HL-60/S4 (cell line): Measurements from ENCODE around the gene GPAM.
"Not testable (repeated sequence)": the region's sequence is repeated elsewhere in the genome, so short reads cannot be mapped to it uniquely, and the experiment has no call there.

Experiments used
- in situ Hi-C: fragments of 300-500 bp; cut with MboI; formaldehyde crosslinking; loops from 2 replicates; pipeline ENCODE4 v1.14.3; 2022; ENCODE audit warnings: low sequenced_read_pairs

Gene GPAM

DNA sequence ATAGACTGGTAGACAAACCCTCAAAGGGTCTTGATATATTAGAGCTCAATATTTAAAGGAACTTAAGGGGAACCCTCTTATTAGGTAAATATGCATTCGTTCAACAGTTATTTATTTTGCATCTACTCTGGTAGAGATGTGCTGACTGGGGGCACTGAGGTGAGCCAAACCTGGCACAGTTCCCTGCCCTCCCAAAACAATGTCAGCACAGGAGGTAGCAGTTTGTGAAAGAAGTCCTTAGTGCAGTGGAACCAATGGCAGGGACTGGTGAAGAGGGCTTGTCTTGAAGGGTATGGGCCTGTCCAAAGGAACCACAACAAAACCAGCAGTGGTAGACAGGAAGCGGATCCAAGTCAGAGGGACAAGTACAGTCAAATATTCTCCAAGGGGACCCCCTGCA, 32.6 kb upstream of the GPAM start:
- in situ Hi-C loops: no loop called here

DNA sequence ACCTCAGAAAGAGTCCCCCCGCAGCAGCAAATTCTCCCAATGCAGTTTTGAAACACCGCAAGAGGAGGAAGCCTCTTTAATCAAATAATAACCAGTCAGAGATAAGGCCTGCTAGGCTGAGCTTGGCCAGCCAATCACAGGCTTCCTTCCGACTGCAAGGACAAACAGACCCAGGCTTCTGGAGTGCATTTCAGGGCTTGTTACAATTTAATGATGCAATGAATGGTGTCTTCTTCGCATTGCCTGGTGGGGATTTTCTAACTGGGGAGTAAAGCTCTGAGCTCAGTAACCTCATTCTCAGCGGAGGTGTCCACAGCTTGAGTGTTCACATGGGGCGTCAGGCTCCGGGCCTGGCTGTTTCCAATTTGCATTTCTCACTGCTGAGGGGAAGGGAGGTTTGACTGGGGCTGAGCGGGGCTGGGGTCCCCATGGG, 31.8 kb upstream of the GPAM start:
- in situ Hi-C loops: no loop called here

DNA sequence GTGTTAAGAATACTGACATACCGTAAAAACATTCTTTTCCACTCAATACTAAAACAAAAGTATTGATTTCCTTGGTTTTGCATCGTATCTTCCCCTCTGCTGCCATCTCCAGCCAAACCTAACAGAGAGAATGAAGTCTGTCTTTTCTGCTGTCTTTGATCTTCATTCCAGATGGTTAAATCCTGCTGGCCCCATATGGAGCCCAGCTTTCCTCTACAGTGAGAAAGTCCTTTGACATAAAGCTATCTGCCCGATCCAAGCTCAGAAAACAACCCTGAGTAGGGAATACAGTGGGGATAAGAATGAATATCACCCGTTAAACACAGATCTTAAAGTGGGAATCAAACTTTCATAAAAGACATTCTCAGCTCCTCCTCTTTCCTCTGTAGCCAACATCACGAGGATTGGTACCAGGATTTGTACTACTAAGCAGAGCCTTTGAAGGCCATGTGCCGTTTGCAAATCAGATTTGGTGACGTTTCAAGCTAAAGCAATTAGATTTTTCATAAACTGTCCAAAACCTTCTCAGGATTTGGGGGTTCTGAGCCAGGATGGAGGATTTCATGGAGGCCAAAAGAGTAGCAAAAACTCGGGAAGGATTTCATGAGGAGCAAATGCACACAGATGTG, 30.8 kb upstream of the GPAM start:
- in situ Hi-C loops: no loop called here

DNA sequence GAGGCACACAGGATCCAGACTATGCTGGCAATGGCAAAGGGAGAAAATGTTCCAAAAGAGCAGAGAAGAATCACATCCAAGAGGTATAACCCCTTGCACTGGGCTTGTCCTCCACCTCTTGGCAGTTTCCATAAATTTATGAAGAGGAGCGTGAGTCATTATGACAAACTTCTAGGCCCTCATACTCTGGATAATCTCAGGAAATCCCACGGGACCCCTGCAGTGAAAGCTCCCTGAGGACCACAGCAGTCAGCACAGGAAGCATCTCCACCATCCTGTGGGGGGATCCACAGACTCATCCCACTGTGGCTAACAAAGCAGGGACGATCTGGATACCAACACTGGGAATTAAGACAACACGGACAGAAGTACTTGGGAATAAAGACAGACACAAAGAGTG, 30.3 kb upstream of the GPAM start:
- in situ Hi-C loops: no loop called here

DNA sequence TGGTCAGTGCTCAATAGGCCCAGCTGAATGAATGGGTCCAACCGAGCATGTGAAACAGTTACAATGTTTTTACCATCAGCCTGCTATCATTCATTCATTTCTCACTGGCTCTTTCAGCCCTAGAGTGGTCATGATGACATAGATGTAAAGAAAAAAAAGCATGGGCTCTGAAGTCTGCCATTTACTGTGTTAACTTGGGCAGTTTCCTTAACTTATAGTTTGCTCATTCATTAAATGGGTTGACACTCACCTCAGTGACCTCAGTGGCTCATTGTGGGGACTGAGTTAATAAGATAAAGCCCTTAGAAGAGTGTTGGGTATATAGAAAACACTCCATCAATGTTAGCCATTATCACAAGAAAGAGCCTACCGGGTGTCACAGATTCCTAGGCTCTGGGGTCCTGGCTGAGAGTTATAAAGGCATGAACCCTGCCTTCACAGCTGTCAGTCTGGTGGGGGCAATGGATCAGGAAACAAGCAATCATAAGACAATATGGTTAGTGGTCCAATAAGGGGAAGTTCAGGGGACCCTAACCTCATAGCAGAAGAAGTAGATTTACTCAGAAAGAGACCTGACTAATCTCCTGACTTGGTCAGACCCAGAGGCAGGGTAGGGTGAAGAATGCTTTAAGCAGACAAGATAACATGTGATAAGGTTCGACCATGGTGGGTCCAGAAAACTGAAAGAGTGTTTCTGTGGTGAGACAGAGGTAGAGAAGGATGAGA, 29.7 kb upstream of the GPAM start:
- in situ Hi-C loops: no loop called here

DNA sequence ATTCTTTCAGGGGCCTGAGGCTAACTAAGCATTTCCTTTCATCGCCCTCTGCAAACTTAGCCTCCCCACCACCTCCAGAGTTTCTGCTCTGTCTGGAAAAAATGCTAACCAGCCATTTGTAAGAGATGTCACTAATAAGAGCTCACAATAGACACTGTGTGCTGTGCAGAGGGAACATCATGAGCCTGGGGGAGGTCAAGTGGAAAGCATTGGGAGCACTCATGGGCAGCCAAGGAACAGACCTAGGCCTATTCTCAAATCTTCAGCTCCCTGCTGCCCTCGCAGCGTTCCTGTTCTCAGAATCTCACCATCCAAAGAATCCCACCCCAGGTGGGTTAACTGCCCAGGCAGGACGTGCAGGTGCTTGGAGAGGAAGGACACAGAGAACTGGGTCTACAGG, 27.1 kb upstream of the GPAM start:
- in situ Hi-C loops: no loop called here

DNA sequence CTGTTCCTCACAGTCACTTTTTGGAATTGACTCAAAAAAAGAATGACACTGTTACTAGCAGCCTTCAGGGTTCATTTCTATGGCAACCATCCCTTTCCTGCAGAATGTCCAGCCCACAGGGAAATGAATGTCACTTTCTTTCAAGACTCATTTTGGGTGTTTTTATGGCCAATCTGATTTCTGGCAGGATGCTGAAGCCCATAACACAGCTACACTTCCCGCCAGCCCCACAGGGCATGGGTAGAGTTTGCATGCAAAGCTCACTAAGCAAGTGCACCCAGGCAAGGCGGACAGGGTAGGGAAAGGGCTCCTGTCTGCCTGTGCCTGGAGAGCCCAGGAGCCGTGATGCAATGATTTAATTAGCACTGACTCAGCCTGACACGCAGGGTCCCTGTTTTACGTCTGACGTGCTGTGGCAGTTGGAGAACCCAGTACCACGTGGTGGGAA, 26.1 kb upstream of the GPAM start:
- in situ Hi-C loops: no loop called here

DNA sequence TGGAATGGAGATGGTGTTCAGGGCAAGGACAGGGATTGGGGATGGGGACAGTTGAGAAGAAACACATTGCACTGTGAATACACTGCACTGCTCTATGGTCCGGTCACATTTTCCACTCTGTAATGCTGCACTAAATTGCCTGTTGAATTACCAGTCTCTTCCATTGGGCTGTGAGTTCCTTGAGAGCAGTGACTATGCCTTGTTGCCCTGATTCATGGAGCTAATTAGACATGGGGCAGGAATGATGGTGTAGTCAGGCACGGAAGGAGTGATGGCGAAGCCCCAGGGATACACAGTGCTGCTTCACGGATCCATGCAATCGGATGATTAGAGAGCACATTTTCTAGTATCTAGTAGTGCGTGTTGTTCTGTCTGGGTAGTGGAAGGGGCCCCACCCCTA, 25.4 kb upstream of the GPAM start:
- in situ Hi-C loops: no loop called here

DNA sequence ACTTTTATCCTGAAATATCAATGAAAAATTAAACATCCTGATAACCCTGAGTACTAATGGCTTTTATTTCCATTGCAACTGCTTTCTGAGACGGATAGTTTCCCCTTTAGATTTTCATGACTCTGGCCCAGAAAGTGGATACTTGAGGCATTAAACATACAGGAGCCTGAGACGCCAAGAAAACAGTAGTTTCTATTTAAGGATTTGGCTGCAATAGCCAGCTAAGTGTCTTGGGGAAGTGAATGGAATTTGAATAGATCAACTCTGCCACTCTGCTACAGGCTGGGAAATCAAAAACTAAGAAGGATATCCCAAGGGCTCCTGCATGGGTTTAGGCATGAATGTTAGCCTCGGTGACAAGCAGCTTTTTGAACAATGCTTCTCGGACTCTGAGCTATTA, 24.7 kb upstream of the GPAM start:
- in situ Hi-C loops: no loop called here

DNA sequence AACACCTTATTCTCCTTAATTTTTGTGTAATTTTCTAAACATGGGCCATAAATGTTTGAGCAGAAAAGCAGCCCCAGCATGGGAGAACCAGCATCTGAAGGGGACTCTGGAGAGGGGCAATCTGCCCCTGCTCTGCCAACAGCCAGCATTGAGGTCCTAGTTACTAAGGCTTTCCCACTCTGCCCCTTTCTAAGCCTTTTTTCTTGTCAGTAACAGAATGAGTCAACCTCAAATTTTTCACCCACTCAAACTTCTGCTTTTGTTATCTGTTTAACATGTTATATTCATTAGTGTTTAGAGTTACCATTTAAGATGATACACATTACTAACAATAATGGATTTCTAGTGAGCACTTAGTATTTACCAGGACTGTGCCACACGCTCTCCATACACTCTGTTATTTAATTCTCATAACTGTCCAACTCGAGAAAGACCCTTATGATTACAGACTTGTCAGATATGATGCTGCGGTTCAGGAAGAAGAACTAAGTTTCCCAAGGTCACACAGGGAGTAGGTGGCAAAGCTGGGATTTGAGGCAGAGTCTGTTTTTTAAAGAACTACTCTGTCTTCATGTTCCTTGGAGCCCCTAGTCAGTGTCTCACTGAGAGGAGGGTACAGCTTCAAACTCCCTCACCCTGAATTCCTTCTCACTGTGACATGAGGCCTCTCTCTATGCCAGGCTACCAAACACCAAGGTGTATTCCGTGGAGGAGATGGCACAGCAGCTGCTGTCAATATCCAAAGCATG, 19.9 kb upstream of the GPAM start:
- in situ Hi-C loops: no loop called here

DNA sequence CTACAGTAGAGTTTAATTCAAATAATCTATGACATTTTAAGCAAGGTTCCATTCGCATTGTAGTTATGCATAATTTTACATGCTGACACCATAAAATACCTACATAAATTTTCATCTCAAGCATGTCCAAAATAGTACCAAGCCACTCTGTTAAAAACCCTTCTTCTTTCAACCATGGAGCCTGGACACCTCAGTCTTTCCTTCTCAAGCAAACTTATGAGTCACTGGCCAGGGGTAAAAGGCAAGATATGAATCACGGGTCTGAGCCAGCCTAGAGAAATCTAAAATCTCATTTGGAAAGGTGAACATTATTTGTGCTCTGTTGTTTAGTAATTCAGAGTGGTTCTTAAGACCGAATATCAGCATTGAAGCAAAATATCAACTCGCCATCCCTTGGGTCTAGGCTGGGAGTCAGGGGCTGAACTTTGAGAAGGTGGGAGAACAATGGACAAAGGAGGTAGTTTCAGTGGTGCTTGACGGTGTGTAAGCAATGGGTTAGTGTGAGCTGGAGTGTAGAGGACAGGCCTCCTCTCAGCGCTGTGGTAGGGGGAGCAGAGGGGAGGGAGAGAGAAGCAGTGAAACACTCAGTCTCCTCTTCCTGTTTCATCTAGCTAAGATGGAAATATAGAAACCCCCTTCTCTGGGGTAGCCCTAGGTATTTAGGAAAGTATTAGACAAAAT, 19.1 kb upstream of the GPAM start:
- in situ Hi-C loops: no loop called here

DNA sequence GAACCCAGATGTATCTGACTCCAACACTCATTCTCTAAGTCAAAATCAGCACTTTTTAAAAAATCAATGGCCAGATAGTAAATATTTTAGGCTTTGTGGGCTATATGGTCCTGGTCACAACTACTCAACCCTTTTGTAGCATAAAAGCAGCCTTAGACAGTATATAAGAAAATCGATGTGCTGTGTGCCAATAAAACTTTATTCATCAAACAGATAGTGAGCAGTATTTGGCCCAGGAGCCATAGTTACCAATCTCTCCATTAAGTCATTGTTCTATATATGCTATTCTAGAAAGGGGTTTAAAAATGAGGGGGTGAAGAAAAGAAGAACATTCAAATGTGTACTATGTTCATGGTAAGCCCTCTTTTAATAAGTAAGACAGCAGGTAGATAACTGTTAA, 18.5 kb upstream of the GPAM start:
- in situ Hi-C loops: no loop called here

DNA sequence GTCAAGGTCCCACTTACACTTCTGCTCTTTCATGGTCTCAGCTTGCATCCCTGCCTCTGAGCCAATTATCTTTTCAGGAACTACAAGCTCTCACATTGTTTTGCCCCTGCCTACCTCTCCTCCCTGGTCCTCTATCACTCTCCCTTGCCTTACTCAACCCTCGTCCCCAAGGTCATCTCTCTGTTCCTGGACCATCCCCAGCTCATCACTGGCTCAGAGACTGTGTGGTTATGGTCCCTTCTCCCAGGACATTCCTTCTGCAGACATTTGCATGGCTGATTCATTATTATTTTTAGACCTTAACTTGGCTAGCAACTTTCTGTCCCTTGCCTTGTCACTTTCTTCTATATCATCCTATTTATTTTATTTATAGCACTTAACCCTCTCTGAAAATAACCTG, 17.8 kb upstream of the GPAM start:
- in situ Hi-C loops: no loop called here

DNA sequence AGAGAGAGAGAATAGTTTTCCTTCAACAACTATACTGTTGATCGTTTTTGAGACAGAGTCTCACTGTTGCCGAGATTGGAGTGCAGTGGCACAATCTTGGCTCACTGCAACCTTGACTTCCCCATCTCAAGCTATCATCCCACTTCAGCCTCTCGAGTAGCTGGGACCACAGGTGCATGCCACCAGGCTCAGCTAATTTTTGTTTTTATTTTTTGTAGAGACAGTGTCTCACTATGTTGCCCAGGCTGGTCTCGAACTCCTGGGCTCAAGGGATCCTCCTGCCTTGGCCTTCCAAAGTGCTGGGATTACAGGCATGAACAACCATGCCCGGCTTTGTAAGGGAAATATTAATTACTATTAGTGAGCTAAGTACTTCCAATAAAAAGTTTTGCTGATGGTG, 16.7 kb upstream of the GPAM start:
- in situ Hi-C loops: not testable (repeated sequence)

DNA sequence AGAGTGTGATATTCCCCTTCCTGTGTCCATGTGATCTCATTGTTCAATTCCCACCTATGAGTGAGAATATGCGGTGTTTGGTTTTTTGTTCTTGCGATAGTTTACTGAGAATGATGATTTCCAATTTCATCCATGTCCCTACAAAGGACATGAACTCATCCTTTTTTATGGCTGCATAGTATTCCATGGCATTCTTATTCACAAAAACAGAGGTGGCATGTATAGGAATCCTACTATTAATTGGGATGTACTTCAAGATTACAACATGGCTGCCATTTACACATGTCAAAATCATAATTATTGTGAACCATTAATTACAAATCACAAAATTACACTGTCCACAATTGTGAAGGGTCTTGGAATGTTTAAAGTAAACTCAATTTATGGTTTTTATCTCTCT, 14.1 kb upstream of the GPAM start:
- in situ Hi-C loops: not testable (repeated sequence)

DNA sequence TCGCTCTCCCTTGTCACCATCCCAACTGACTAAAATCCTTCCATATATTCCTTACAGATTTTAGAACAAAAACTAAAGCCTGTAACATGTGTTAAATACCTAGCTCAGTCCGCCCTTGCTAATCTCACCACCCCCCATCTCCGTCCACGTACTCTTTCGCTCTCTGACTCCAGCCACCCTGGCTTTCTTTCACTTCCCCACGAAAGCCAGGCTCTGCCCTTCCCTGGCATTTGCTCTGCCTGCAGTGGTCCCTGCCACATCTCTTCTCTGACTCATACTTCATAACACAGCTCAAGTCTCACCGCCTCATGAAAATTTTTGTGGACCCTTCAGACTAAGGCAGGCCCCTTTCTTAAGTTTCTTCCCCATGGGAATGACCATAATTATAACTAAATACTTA, 11.7 kb upstream of the GPAM start:
- in situ Hi-C loops: no loop called here

DNA sequence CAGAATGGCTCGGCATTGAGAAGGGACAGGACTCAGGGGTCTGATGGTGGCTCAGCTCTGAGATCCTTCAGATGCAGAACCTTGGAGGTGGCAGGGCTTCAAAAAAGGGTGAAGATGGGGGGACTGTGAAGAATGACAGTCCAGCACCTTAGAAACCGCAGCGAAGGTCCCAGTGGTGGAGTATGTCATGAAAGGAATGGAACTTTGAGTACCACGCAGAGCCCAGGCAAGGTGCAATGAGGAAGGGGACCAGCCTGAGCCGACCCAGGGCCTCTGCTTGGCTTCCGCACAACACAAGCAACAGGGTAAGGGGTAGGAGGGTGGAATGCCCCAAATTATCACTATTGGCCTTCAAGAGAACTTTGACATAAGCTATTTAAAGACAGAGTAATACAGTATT, 8.2 kb upstream of the GPAM start:
- in situ Hi-C loops: no loop called here

DNA sequence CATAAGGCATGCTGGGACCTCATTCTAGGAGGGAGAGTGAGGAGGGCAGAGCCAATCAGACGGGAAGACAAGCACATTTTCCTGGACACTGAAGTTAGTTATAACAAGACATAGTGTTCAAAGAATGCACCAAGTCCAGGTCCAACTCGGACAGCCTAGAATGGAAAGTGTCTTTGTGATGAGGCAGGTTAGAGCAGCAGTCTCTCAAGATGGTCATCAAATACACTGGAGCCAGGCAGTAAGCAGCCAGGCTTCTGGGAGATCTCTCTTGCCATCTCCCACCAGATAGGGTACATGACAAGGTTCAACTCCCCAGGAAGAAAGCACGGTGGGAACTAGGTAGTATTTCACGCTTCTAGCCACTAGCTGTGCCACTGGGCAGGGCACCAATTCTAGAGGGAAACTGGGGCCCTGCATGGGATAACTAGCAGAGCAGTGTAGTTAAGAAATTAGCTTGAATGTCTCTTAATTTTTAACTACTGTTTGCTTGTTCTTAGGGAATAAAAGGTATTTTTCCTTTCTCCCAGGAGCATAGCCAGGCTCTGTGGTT, 7.6 kb upstream of the GPAM start:
- in situ Hi-C loops: no loop called here

DNA sequence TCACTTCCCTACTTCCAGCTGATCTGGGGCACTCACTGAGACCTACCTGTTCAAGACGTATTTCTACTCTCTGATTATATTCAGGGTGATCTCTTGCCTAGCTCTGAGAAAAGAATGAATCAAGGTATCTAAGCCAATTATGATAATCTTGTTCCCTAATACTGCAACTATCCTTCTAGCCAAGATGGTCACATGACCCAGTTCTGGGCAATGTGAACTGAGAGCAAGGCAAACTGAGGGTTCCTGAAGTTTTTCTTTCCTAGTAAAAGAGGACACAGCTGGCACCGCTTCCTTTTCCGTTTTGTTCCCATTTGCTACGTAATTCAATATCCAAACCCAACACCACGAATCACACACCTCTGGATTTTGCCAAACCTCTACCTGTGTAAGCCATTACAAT, 5.9 kb upstream of the GPAM start:
- in situ Hi-C loops: no loop called here

DNA sequence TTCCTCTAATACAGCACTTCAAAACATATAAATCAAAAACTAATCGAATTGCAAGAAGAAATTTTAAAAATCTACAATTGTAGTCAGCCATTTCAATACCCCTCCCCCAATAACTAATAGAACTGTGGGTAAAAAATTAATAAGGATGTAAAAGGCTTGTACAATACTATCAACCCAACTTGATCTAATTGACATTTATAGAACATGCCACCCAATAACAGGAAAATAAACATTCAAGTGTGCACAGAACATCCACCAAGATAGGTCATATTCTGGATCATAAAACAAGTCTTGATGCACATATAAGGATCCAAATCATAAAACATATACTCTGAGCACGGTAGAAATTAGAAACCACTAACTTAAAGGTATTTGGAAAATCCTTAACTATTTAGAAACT, 4.0 kb upstream of the GPAM start:
- in situ Hi-C loops: no loop called here

DNA sequence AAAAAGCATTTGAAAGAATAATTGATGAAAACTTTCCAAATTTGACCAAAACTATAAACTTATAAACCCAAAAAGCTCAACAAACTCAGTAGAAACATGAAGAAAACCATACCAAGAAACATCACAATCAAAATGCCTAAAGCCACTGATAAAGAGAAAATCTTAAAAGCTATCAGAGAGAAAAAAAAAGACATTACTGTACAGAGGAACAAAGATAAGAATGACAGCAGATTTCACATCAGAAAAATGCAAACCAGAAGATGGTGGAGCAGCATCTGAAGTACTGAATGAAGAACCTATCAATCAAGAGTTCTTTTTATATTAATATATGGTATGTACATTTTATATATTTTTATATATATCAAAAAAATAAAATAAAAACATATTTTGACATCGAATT, 2.4 kb upstream of the GPAM start:
- in situ Hi-C loops: no loop called here
